Stomach (tissue), 4 donors: ENCODE data around the gene LMCD1.

Experiments
- CTCF ChIP-seq, 7 experiments: fragments of 450-650 bp in 4 of 7; fragments of 200-600 bp in 3 of 7; sonication (generic) in 3 of 7; IDR thresholded peaks; one replicate each; pipeline ENCODE4 v1.5.1; 2016 to 2019; ENCODE audit warnings: antibody characterized with exemption in 7 of 7, control low read depth in 2 of 7, mild to moderate bottlenecking in 1 of 7
- EP300 ChIP-seq: sonication (generic); formaldehyde crosslinking; IDR thresholded peaks from one replicate; pipeline ENCODE4 v1.6.1; 2017; ENCODE audit warnings: antibody characterized with exemption

- TF ChIP-seq CTCF (IDR thresholded peaks at IDR 0.05) (no peak), EP300 (no peak)
Measured at GRCh38 chr3:8494327-8494726, 7.3 kb upstream of the LMCD1 start.
